ENCODE measurements around the gene RBM3. TPM values are rescaled to one million over a fixed set of nuclear protein-coding genes. Genes with fewer than 3 reads are reported as not detected.
A peak's percentile ranks its signal among the peaks of the same experiment; 100 is the strongest.
"Not testable (repeated sequence)": the region's sequence is repeated elsewhere in the genome, so short reads cannot be mapped to it uniquely, and the experiment has no call there.

RBM3 gene
- total RNA-seq = 121 TPM
- long read RNA-seq, transcript RBM3-203 (7 exons, 2,162 nt) = major isoform, 85 of 90 reads
- long read RNA-seq, partial matches to known transcripts = 1 of 90 reads
- long read RNA-seq, other reads (novel, unspliced or antisense) = 3 of 90 reads

DNA sequence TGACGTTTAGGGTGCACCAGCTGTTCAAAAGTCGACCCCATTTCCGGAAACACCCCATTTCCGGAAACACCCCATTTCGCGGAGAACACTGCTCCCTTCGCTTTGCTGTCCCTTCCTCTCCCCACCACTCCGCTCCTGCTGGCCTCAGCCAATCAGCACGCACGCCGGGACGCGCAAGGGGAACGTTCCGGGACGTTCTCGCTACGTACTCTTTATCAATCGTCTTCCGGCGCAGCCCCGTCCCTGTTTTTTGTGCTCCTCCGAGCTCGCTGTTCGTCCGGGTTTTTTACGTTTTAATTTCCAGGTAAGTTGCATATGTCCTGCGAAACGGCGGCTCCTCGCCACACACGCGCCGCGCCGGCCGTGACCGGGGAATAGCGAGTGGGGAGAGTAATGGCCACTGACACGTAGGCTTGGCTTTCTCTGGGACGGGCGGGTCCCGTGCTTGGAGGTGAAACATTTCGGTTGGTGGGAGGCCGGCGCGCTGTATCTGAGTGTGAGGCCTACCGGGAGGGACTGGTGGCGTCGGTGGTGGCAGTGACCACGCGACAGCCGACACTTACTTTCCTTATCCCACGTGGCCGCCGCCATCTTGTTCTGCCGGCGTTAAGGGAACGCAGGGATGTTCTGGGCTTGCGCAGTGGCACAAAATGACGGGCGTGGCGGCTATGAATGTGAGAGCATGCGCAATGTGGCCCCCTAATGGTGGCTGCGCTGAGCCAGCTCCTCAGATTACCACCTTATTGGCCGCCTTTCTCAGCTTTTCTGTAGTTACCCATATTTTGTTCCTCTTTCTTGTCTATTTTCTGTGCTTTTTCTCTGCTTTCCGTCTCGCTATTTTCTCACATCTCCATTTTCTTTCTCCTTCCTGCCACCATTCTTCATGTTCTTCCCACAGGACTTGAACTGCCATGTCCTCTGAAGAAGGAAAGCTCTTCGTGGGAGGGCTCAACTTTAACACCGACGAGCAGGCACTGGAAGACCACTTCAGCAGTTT, at the start of gene RBM3:
RBM3 (plus strand) TSS at position 215 of the 997 bp plus-strand sequence; CDS start at position 912, 697 bp downstream.
- Histone ChIP-seq H3K9me3 (replicated peaks) (no peaks in the 10 kb centered on the region), H3K4me1 (peaks cover 26% of the 10 kb centered on the region), H3K27me3 (ENCODE audit: low read depth) (no peaks in the 10 kb centered on the region), H3K36me3 (peaks cover 42% of the 10 kb centered on the region), H3K27ac (replicated peaks) (peak within 1 kb of the TSS; percentile 99), H3K4me3 (peak within 1 kb of the TSS; percentile 83)
- intact Hi-C loops (cut with micrococcal nuclease) = no loop called here
- DNase-seq = peak; percentile 93
- TF ChIP-seq, protein P1, sequence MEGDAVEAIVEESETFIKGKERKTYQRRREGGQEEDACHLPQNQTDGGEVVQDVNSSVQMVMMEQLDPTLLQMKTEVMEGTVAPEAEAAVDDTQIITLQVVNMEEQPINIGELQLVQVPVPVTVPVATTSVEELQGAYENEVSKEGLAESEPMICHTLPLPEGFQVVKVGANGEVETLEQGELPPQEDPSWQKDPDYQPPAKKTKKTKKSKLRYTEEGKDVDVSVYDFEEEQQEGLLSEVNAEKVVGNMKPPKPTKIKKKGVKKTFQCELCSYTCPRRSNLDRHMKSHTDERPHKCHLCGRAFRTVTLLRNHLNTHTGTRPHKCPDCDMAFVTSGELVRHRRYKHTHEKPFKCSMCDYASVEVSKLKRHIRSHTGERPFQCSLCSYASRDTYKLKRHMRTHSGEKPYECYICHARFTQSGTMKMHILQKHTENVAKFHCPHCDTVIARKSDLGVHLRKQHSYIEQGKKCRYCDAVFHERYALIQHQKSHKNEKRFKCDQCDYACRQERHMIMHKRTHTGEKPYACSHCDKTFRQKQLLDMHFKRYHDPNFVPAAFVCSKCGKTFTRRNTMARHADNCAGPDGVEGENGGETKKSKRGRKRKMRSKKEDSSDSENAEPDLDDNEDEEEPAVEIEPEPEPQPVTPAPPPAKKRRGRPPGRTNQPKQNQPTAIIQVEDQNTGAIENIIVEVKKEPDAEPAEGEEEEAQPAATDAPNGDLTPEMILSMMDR (IDR thresholded peaks at IDR 0.05; ENCODE audit: borderline replicate concordance) = peak; percentile 56

DNA sequence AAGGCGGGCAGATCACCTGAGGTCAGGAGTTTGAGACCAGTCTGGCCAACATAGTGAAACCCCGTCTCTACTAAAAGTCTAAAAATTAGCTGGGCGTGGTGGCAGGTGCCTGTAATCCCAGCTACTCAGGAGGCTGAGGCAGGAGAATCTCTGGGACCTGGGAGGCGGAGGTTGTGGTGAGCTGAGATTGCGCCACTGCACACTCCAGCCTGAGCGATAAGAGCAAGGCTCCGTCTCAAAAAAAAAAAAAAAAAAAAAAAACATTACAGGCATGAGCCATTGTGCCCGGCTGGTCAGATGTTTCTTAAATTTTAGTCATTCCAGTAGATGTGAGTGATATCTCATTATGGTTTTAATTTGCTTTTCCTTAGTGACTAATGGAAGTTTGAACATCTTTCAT, 48.4 kb upstream of the RBM3 start:
- H3K4me3 ChIP-seq; H3K4me1 ChIP-seq; DNase-seq; H3K27me3 ChIP-seq (ENCODE audit: low read depth); intact Hi-C loops (cut with micrococcal nuclease); H3K9me3 ChIP-seq (replicated peaks); H3K27ac ChIP-seq (replicated peaks): not testable (repeated sequence)
- peaks cover 18% of the 10 kb centered on the region for H3K36me3 ChIP-seq

DNA sequence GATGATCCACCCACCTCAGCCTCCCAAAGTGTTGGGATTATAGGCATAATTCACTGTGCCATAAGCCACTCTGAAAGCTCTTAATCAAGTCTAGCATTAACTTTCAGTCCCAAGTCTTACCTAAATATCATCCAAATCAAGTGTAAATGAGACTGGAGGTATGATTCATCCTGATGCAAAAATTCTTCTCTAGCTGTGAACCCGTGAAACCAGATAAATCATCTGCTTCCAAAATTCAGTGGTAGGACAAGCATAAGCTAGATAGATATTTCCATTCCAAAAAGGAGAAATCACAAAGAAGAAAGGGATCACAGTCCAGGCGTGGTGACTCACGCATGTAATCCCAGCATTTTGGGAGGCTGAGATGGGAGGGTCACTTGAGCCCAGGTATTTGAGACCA, 43.5 kb upstream of the RBM3 start:
- no peak for DNase-seq
- Histone ChIP-seq H3K36me3 (peaks cover 18% of the 10 kb centered on the region), H3K27me3 (ENCODE audit: low read depth) (no peaks in the 10 kb centered on the region), H3K9me3 (replicated peaks) (no peaks in the 10 kb centered on the region), H3K4me1 (peaks cover 6% of the 10 kb centered on the region), H3K27ac (replicated peaks) (no peak overlapping the region), H3K4me3 (no peak overlapping the region)
- intact Hi-C loops (cut with micrococcal nuclease) = no loop called here
- TF ChIP-seq, protein P1 (IDR thresholded peaks at IDR 0.05; ENCODE audit: borderline replicate concordance) = no peak

DNA sequence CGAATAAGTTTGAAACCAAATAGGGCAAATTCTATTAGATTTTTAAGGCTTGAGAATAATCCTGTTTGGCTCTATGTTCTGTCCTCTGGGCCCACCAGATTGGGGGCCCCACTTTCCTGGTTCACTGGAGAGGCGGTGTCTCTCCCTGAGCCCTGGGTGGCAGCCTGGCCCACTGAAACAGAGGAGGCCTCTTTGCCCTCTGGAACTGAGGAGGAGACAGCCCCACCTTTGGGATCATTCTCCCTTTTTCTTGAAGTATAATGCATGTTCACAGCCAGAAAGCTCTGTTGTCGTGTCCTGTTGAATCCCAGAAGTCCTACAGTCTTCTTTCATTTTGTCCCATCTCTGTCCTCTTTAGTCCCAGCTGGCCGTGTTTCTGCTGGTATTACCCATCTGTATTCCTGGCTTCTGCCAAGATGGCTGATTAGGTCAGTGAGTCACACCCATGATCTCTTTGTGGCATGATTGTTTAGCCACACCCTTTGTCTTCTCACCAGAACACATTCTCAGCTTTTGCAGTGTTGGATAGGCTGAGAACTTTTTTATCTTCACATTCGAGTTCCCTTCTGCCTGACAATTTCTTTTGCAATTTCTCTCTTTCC, 42.8 kb upstream of the RBM3 start:
- TF ChIP-seq, protein P1 (IDR thresholded peaks at IDR 0.05; ENCODE audit: borderline replicate concordance) = no peak
- H3K4me3 ChIP-seq = no peak overlapping the region
- intact Hi-C loops (cut with micrococcal nuclease) = no loop called here
- no peak for DNase-seq
- peaks cover 18% of the 10 kb centered on the region for H3K36me3 ChIP-seq
- H3K27ac ChIP-seq (replicated peaks) = peak overlapping the region; percentile 63
- peaks cover 6% of the 10 kb centered on the region for H3K4me1 ChIP-seq
- no peaks in the 10 kb centered on the region for H3K9me3 ChIP-seq (replicated peaks)
- no peaks in the 10 kb centered on the region for H3K27me3 ChIP-seq (ENCODE audit: low read depth)

DNA sequence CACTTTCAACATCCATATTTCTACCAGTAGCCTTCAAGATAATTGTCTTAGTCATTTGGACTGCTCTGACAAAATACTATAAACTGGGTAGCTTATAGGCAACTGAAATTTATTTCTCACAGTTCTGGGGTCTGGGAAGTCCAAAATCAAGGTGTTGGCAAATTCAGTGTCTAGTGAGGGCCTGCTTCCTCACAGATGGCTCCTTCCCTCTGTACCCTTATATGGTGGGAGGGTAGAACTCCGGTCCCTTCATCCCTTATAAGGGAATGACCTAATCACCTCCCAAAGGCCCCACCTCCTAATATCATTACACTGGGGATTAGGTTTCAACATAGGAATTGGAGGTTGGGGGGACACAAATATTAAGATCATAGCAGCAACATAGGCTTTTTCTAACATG, 42.1 kb upstream of the RBM3 start:
- intact Hi-C loops (cut with micrococcal nuclease) = no loop called here
- Histone ChIP-seq H3K9me3 (replicated peaks) (no peaks in the 10 kb centered on the region), H3K36me3 (peaks cover 14% of the 10 kb centered on the region), H3K4me3 (no peak overlapping the region), H3K27ac (replicated peaks) (peak overlapping the region; percentile 63), H3K4me1 (peaks cover 6% of the 10 kb centered on the region), H3K27me3 (ENCODE audit: low read depth) (no peaks in the 10 kb centered on the region)
- TF ChIP-seq, protein P1 (IDR thresholded peaks at IDR 0.05; ENCODE audit: borderline replicate concordance) = no peak
- DNase-seq = no peak
